Body of pancreas (tissue), 4 donors: ENCODE measurements around the gene PSD.

ENCODE experiments used
- CTCF ChIP-seq, 7 experiments: fragments of 450-650 bp in 4 of 7; fragments of 200-600 bp in 3 of 7; sonication (generic) in 3 of 7; IDR thresholded peaks; one replicate each; pipeline ENCODE4 v1.5.1; 2016 to 2019; ENCODE audit warnings: antibody characterized with exemption in 7 of 7
- POLR2A ChIP-seq, 3 donors: fragments of 450-650 bp; IDR thresholded peaks; one replicate each; pipeline ENCODE4 v1.6.1; 2016; ENCODE audit warnings: antibody characterized with exemption in 3 of 3, mild to moderate bottlenecking in 2 of 3

GRCh38 chr10:102416283-102416682 is 2.3 kb downstream of the PSD start:
- TF ChIP-seq CTCF (IDR thresholded peaks at IDR 0.05) (no peak), POLR2A (IDR thresholded peaks at IDR 0.05) (no peak)
